Skin epidermis (tissue), 12 donors: ENCODE measurements around the gene DAB1.

Experiments used
- H3K27ac ChIP-seq, 21 experiments: fragments of 200-600 bp; sonication (generic) in 11 of 21; one replicate each; pipeline ENCODE4 v1.5.0; 2020; ENCODE audit warnings: mild to moderate bottlenecking in 3 of 21, inconsistent platforms in 2 of 21, moderate library complexity in 2 of 21
- H3K4me3 ChIP-seq, 7 experiments: fragments of 200-600 bp; sonication (generic) in 2 of 7; one replicate each; pipeline ENCODE4 v1.5.0; 2020; ENCODE audit warnings: inconsistent platforms in 2 of 7, mild to moderate bottlenecking in 2 of 7, moderate library complexity in 1 of 7

Gene DAB1

GRCh38 chr1:57142169-57142568 is 281.7 kb downstream of the DAB1 start:
- Histone ChIP-seq H3K4me3 (no peak overlapping the region), H3K27ac (no peak overlapping the region)

DNA sequence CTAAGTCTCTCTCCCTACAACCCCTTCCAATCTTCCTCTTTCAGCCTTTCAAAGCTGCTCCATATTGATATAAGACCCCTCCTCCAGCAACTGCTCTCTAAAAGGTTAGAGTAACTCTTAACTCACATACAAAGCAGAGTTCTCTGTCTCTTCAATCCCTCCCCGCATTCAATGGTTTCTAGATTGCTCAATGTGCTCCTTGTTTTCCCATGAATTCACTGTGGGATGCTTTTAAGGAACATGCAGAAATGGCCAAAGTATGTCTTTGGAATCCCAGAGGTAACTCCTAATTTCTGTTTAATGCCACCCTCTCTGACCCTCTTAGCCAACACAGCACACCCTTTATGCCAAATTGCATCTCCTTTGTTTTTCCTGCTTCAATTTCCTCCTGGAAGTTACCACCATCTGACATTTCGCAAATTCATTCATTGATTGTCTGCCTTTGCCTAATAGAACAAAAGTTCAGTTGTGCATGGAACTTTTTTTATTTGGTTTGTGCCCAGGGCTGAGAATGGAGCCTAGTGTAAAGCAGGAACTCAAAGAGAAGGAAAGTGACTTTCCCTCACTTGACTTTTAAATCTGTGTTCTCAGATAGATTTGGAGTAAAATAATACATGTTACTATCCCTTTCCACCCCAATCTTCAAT is 285.3 kb downstream of the DAB1 start:
- no peak overlapping the region for H3K4me3 ChIP-seq
- no peak overlapping the region for H3K27ac ChIP-seq

DNA sequence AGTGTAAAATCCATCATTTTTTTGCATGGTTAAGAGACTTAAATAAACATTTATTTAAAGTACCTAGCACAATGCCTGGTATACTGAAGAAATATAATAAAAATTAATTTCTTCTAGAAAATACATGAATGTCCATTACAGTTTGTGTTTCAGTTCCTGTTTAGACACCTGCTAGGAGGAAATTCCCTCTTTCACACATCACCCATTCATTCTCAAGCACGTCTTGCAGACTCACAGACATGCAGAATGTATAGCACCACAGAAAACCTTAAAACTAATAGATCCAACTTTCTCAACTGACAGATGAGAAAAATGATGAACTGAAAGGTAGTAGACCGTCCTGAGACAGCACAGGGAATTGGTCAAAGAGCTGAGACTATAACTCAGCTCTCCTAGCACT is 285.9 kb downstream of the DAB1 start:
- no peak overlapping the region for H3K4me3 ChIP-seq
- no peak overlapping the region for H3K27ac ChIP-seq

DNA sequence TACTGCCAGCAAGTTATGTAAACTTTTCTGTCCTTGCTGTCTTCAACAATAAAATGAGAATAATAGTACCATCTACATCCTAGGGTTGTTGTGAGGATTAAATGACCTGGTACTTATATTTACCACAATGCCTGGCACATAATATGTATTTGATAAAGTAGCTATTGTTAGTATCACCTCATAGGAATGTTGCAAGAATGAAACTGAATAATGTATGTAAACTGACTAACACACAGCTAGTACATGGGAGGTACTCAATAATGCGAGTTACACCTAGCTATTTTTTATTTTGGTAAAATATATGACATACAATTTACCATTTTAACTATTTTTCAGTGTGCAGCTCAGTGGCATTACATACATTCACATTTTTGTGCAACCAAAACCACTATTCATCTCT is 289.1 kb downstream of the DAB1 start:
- Histone ChIP-seq H3K4me3 (no peak overlapping the region), H3K27ac (no peak overlapping the region)

DNA sequence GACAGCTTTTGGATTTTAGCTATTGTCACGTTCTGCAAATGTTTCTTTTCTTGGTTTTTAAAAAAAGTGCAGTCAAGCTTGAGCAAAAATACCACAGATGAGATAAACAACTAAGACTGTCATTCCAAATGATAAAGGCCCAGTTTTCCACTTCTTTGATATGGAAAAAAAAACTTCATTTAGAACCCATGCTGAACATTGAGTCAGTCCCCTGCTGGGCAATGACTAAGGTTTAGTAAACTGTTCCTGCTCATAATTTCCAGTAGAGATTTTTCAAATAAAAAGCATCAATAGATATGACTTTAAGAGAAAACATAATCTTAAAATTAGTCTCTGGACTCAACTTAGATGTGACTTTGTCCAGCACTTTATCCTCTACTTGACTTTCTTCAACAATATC is 290.2 kb downstream of the DAB1 start:
- no peak overlapping the region for H3K27ac ChIP-seq
- H3K4me3 ChIP-seq: no peak overlapping the region

- no peak overlapping the region for H3K27ac ChIP-seq
- no peak overlapping the region for H3K4me3 ChIP-seq
Measured at GRCh38 chr1:57132993-57133622, 290.8 kb downstream of the DAB1 start.

DNA sequence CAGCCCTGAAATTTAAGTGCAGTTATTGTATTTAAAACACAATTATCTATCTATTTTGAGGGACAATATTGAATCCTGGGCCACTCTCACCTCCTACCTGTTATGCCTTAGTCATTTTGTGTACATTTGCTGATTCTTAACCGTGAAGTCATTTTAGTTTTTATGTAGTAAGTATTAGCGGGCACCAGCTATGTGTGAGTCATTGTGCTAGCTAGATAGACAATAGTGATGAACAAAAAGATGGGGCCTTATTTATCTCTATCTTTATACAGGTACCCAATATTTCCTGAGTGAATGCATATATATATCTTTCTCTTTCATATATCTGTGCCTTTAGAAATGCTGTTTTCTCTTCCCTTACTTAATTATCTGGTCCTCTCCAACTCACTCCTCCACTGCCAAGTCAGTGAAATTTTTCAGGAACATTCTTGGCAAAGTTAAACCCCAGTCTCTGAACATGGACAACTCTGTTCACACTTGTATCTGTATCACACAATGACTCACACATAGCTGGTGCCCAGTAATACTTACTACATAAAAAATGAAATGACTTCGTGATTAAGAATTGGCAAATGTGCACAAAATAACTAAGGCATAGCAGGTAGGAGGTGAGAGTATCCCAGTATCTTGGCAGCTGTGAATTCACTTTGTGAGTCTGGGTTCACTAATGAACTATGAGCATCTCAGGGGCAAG is 292.0 kb downstream of the DAB1 start:
- Histone ChIP-seq H3K4me3 (no peak overlapping the region), H3K27ac (no peak overlapping the region)

GRCh38 chr1:57131257-57131656 is 292.6 kb downstream of the DAB1 start:
- H3K4me3 ChIP-seq: no peak overlapping the region
- no peak overlapping the region for H3K27ac ChIP-seq

DNA sequence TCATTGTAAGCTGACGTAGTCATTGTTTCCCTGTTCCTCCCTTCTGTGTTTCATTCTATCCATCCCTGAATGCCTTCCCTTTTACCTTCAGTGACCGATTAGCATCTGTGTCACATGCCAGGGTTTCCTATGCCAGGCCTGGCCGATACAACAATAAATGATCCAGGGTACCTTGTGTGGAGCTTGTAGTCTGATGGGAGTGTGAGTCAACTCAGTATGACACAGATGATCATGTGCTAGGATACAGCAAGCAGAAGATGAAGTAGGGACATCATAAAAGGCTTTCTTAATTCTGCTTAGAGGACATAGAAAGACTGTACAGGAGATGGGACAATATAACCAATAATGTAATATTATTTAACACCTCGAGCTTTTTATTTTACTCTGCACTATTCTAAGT is 294.0 kb downstream of the DAB1 start:
- Histone ChIP-seq H3K27ac (no peak overlapping the region), H3K4me3 (no peak overlapping the region)

- Histone ChIP-seq H3K4me3 (no peak overlapping the region), H3K27ac (no peak overlapping the region)
Measured at GRCh38 chr1:57127976-57128375, 295.9 kb downstream of the DAB1 start.

- H3K4me3 ChIP-seq: no peak overlapping the region
- H3K27ac ChIP-seq: no peak overlapping the region
Measured at GRCh38 chr1:57124768-57125446, 299.0 kb downstream of the DAB1 start.

DNA sequence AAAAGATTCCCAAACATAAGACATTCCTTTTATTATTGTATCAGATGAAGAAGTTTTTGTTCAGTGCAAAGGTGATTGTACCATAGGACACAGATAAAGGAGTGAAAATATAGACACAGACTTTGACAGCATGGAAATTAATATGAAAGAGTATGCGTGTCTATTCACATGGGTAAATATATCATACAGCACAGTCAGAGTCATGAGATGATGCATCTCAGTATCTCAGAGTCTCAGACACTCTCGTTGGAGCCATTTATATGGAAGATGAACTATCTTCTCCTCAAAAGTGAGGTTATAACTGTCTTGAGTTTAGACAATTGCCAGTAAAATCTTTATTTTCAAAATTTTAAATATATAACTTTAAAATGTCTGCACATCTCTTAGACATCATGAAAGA is 299.7 kb downstream of the DAB1 start:
- Histone ChIP-seq H3K4me3 (no peak overlapping the region), H3K27ac (no peak overlapping the region)

DNA sequence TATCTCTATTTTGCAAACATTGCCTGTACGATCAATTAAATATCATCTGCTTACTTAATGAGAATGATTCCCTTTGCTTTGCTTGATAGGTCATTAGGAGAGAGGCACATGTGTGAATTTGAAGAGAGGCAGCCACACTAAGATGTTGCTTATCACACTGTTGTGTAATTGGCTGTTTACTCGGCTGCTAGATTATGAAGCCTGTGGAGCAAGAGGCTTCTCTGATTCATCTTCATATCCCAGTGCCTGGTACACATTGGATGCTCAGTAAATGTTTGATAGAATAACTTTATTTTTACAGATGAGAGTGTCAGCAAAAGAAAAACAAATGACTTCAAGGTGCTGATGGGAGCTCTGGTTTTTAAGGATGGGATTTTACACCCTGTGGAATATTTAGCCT is 301.8 kb downstream of the DAB1 start:
- Histone ChIP-seq H3K27ac (no peak overlapping the region), H3K4me3 (no peak overlapping the region)

- H3K4me3 ChIP-seq: no peak overlapping the region
- H3K27ac ChIP-seq: no peak overlapping the region
Measured at GRCh38 chr1:57118948-57119603, 304.8 kb downstream of the DAB1 start.

DNA sequence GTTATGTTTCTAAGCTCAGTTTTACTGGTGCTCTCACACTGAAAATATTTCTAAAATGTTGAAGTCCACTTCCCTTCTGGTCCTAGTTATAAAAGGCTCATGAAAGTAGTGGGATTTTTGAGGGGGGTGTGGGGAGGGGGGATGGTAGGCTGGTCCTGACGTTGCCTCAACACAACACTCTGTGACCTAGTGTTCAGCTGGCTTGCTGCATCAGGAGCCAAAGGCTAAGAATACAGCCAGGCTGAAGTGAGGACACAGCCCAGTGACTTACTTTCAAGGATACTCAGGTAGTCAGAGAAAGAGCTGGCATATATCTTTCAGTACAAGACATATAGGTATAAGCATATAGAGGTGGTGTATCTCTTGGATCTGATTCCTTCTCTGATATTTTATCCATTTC is 306.1 kb downstream of the DAB1 start:
- Histone ChIP-seq H3K27ac (no peak overlapping the region), H3K4me3 (no peak overlapping the region)

GRCh38 chr1:57116871-57117270 is 307.0 kb downstream of the DAB1 start:
- H3K27ac ChIP-seq: no peak overlapping the region
- no peak overlapping the region for H3K4me3 ChIP-seq

DNA sequence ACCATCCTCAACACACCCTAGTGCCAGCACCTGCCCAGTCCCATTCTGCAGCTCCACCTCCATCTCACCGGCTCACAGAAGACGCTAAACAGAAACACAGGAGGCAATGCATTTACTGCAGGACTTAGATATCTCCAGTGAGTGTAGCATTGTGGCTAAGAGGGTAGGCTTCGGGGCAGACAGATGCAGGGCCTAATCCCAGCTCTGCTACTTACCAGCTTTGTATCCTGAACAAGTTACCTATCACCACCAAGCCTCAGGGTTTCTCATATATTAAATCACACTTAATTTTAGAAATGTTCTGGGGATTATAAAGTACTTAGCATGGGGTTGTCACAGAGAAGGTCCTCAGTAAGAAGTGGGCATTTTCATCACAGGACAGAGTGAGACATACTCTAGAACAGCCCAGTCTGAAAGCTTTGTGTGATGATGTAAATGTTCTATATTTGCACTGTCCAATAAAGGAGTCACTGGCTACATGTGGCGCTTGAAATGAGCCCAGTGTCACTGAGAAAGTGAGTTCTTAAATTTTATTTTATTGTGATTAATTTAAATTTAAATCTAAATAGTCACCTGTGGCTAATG is 308.7 kb downstream of the DAB1 start:
- H3K4me3 ChIP-seq: no peak overlapping the region
- H3K27ac ChIP-seq: no peak overlapping the region

DNA sequence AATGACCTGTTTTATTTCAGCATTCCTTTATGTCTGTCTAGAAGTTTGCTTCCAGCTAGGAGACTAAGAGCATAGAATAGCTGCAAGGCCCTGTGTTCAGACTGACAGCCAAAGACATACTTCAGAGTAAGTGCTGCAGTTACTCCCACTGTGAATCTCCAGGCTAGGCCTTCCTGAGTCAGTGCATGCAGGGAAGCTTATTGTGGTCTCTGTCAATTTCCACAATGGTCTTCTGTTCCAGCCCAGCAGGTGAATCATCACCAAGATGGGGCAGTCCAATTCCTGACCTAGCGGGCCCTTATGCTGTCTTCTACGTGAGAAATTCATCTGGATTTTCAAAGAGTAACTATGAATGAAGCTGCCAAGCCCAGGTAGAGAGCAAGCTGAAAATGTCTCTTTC is 311.7 kb downstream of the DAB1 start:
- no peak overlapping the region for H3K27ac ChIP-seq

DNA sequence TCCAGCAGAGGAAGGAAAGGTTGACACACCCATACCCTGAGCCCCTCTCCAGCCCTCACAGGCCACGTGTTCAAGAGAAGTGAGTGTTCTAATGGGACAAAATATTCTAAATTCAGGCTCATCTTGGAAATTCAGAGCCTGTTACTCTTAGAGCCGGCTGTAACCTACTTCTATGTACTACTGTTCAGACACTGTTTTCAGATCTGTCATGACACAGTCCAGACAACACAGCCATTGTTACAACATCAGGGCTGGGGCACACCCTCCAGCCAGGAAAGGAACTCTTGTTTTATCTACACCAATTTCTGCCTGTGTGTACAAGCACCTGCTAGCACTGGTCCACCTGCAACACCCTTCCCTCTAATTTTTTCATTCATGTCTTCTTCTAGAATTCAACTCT is 312.7 kb downstream of the DAB1 start:
- H3K4me3 ChIP-seq: no peak overlapping the region

More for the DNA sequence above, 311.7 kb downstream of the DAB1 start:
- no peak overlapping the region for H3K4me3 ChIP-seq

DNA sequence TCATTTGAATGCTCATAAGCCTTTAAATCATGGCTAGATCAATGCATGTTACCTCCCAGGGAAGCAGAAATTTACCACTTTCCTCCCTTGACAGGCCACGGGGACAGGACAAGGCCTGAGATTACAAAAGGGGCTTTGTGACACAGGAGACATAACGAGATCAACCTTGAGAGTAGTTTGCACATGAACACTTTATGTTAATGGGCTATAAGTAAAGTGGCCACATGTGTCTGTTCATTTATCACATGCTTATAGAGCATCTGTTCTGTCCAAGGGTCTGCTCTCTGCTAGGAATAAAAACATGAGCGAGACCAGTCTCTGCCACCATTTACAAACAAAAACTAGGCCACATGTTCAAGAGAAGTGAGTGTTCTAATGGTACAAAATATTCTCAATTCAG is 314.0 kb downstream of the DAB1 start:
- Histone ChIP-seq H3K4me3 (no peak overlapping the region), H3K27ac (no peak overlapping the region)

More for the DNA sequence above, 312.7 kb downstream of the DAB1 start:
- H3K27ac ChIP-seq: no peak overlapping the region
